Measurements from ENCODE around the gene C2orf69. TPM values are rescaled to one million over a fixed set of nuclear protein-coding genes. Genes with fewer than 3 reads are reported as not detected.
A peak's percentile ranks its signal among the peaks of the same experiment; 100 is the strongest.

Gene C2orf69
- total and polyA plus RNA-seq, 2 of the 13 experiments (the other 11 are each of a cell fraction or from before 2014, with no cell fraction given), result 4.8 to 19.3 TPM

DNA sequence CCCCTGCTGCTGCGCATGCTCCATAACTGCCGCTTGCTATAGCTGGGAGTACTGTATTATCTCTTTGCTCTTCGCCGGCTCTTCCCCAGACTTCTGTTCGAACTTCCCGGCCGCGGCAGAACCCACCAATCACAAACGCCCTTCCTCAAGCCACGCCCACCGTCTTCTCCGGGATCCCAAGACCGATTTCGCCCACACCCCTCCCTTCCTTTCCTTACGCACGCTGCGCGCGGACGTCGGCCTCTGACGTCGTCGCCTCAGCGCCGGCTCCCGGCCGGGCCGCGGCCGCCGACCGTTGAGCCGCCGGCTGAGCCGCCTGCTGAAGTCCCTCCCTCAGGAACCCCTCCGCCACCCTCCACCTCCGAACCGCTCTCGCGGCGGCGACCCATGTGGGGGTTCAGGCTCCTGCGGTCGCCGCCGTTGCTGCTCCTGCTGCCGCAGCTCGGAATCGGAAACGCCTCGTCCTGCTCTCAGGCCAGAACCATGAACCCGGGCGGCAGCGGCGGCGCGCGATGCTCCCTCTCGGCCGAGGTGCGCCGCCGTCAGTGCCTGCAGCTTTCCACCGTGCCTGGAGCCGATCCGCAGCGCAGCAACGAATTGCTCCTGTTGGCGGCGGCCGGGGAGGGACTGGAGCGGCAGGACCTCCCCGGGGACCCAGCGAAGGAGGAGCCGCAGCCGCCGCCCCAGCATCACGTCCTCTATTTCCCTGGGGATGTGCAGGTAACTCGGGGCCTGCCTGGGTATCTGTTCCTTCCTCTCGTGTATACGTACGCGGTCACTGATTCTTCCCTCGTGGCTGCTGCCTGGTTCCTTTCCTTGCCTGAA lies at the start of gene C2orf69 (continued):
- TF ChIP-seq HCFC1 (IDR thresholded peaks at IDR 0.05; ENCODE audit: low read depth, low read length) (peak; percentile 40; the same call in 1 of the 2 replicates), CCAR2 (optimal IDR thresholded peaks at IDR 0.05; ENCODE audit: low read depth, low read length) (no peak), ZNF782 (CRISPR knock-in tag; IDR thresholded peaks at IDR 0.05; ENCODE audit: borderline replicate concordance) (no peak), FOXJ3 (CRISPR knock-in tag; IDR thresholded peaks at IDR 0.05; ENCODE audit: borderline replicate concordance) (0 out of 2 replicates have a peak, but pooled peaks have one; percentile 30), TGIF2 (CRISPR knock-in tag; IDR thresholded peaks at IDR 0.05) (peak; percentile 99), CC2D1A (CRISPR knock-in tag; IDR thresholded peaks at IDR 0.05) (no peak), ZNF180 (CRISPR knock-in tag; IDR thresholded peaks at IDR 0.05; ENCODE audit: borderline replicate concordance, low read depth) (no peak), ZBTB42 (CRISPR knock-in tag; IDR thresholded peaks at IDR 0.05) (peak; percentile 83; the same call in 1 of the 2 replicates), HMG20B (CRISPR knock-in tag; conservative IDR thresholded peaks at IDR 0.05) (no peak), ZNF232 (CRISPR knock-in tag; IDR thresholded peaks at IDR 0.05; ENCODE audit: borderline replicate concordance) (peak; percentile 61; the same call in 1 of the 2 replicates), HNRNPUL1 (IDR thresholded peaks at IDR 0.05; ENCODE audit: low read depth, low read length) (no peak), TCF7L2 (IDR thresholded peaks at IDR 0.05; ENCODE audit: low read depth, low read length) (no peak), PRPF4 (IDR thresholded peaks at IDR 0.05; ENCODE audit: low read depth, low read length, poor library complexity, severe bottlenecking) (no peak), ZNF564 (CRISPR knock-in tag; IDR thresholded peaks at IDR 0.05) (peak; percentile 89; the same call in 1 of the 2 replicates), ZNF546 (CRISPR knock-in tag; conservative IDR thresholded peaks at IDR 0.05) (no peak), RELA (CRISPR knock-in tag; IDR thresholded peaks at IDR 0.05) (no peak), EEA1 (CRISPR knock-in tag; IDR thresholded peaks at IDR 0.05; ENCODE audit: borderline replicate concordance) (peak; percentile 98), NFATC3 (CRISPR knock-in tag; IDR thresholded peaks at IDR 0.05) (0 out of 2 replicates have a peak, but pooled peaks have one; percentile 92), TBX3 (IDR thresholded peaks at IDR 0.05; ENCODE audit: borderline replicate concordance) (no peak; the same call in 1 of the 2 replicates), MIXL1 (CRISPR knock-in tag; IDR thresholded peaks at IDR 0.05) (no peak), ZNF530 (CRISPR knock-in tag; IDR thresholded peaks at IDR 0.05; ENCODE audit: low read depth) (no peak), ZNF83 (CRISPR knock-in tag; IDR thresholded peaks at IDR 0.05; ENCODE audit: borderline replicate concordance) (peak; percentile 52; the same call in 1 of the 2 replicates), SIN3B (IDR thresholded peaks at IDR 0.05; ENCODE audit: low read length) (peak; percentile 97), ZNF484 (CRISPR knock-in tag; IDR thresholded peaks at IDR 0.05; ENCODE audit: borderline replicate concordance, low read depth) (no peak)
- TF ChIP-seq, protein P1, sequence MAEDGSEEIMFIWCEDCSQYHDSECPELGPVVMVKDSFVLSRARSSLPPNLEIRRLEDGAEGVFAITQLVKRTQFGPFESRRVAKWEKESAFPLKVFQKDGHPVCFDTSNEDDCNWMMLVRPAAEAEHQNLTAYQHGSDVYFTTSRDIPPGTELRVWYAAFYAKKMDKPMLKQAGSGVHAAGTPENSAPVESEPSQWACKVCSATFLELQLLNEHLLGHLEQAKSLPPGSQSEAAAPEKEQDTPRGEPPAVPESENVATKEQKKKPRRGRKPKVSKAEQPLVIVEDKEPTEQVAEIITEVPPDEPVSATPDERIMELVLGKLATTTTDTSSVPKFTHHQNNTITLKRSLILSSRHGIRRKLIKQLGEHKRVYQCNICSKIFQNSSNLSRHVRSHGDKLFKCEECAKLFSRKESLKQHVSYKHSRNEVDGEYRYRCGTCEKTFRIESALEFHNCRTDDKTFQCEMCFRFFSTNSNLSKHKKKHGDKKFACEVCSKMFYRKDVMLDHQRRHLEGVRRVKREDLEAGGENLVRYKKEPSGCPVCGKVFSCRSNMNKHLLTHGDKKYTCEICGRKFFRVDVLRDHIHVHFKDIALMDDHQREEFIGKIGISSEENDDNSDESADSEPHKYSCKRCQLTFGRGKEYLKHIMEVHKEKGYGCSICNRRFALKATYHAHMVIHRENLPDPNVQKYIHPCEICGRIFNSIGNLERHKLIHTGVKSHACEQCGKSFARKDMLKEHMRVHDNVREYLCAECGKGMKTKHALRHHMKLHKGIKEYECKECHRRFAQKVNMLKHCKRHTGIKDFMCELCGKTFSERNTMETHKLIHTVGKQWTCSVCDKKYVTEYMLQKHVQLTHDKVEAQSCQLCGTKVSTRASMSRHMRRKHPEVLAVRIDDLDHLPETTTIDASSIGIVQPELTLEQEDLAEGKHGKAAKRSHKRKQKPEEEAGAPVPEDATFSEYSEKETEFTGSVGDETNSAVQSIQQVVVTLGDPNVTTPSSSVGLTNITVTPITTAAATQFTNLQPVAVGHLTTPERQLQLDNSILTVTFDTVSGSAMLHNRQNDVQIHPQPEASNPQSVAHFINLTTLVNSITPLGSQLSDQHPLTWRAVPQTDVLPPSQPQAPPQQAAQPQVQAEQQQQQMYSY (CRISPR knock-in tag; IDR thresholded peaks at IDR 0.05), result peak; percentile 73; the same call in 1 of the 2 replicates
- TF ChIP-seq, protein P2, sequence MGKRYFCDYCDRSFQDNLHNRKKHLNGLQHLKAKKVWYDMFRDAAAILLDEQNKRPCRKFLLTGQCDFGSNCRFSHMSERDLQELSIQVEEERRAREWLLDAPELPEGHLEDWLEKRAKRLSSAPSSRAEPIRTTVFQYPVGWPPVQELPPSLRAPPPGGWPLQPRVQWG (CRISPR knock-in tag; IDR thresholded peaks at IDR 0.05; ENCODE audit: borderline replicate concordance, low read depth), result no peak

Data from HepG2 (cell line).